Panc1 (cell line): ENCODE measurements around the gene NFKB1. TPM values are rescaled to one million over a fixed set of nuclear protein-coding genes. Genes with fewer than 3 reads are reported as not detected.

Experiments
- ATAC-seq: fragments of 200-7000 bp; cut with Tn5 transposase; 2 replicates; pipeline ENCODE4 v1.9.1; 2020; ENCODE audit warnings: mild to moderate bottlenecking, moderate library complexity
- BruUV-seq: library from RNA; stranded (reverse); fragments of 400-500 nt; replicated peaks from 2 replicates; lab custom pipeline; 2021; lab: Mats Ljungman, UMichigan
- CTCF ChIA-PET: fragments of 300-600 bp; sonication (Branson Sonifier 250); formaldehyde crosslinking; loops from one replicate; lab custom pipeline; 2022; ENCODE audit warnings: antibody characterized with exemption; lab: Charles Lee
- POLR2A ChIA-PET: fragments of 300-600 bp; sonication (Branson Sonifier 250); formaldehyde crosslinking; loops from one replicate; lab custom pipeline; 2022; ENCODE audit warnings: antibody characterized with exemption; lab: Charles Lee
- DNase-seq: peaks from one replicate; pipeline ENCODE4 v3.0.0-alpha.2; 2010; ENCODE audit warnings: low read depth, low spot score
- H3K27ac ChIP-seq: 2 replicates; pipeline ENCODE4 v1.5.1; 2011; ENCODE audit warnings: mild to moderate bottlenecking, low read length, inconsistent platforms
- H3K27me3 ChIP-seq: fragments of 200-500 bp; sonication (Bioruptor generic); 2 replicates; pipeline ENCODE4 v1.6.0; 2014; ENCODE audit warnings: low read length, inconsistent platforms; ENCODE audit not compliant: control insufficient read depth, insufficient read depth
- H3K36me3 ChIP-seq: fragments of 200-500 bp; sonication (Bioruptor generic); 2 replicates; pipeline ENCODE4 v1.5.1; 2014; ENCODE audit warnings: inconsistent platforms, mild to moderate bottlenecking, low read length, moderate library complexity; ENCODE audit not compliant: control insufficient read depth, insufficient read depth
- H3K4me1 ChIP-seq: 2 replicates; pipeline ENCODE4 v1.5.1; 2011; ENCODE audit warnings: inconsistent platforms, mild to moderate bottlenecking, low read length, moderate library complexity; ENCODE audit not compliant: control insufficient read depth, insufficient read depth
- H3K4me3 ChIP-seq, 2 experiments: 2 replicates each; pipeline ENCODE4 v1.5.1; 2011 to 2012; ENCODE audit warnings: low read depth in 2 of 2, low read length in 2 of 2, mild to moderate bottlenecking in 2 of 2, inconsistent platforms in 1 of 2, moderate library complexity in 1 of 2
- H3K9me3 ChIP-seq: fragments of 200-500 bp; sonication (Bioruptor generic); 2 replicates; pipeline ENCODE4 v1.5.1; 2014; ENCODE audit warnings: low read depth, mild to moderate bottlenecking, inconsistent platforms, low read length, moderate library complexity; ENCODE audit not compliant: control insufficient read depth, insufficient read depth
- POLR2AphosphoS5 ChIP-seq: IDR thresholded peaks from 2 replicates; pipeline ENCODE4 v1.6.1; 2012; ENCODE audit warnings: mild to moderate bottlenecking, low read depth, low read length, moderate library complexity
- SIN3A ChIP-seq: IDR thresholded peaks from 2 replicates; pipeline ENCODE4 v1.6.1; 2012; ENCODE audit warnings: low read depth, mild to moderate bottlenecking, low read length, moderate library complexity, borderline replicate concordance; ENCODE audit not compliant: insufficient read depth
- TCF7L2 ChIP-seq: IDR thresholded peaks from 2 replicates; pipeline ENCODE4 v1.6.1; 2011; ENCODE audit warnings: mild to moderate bottlenecking, low read depth, low read length, inconsistent platforms
- in situ Hi-C: cut with HindIII; loops from 2 replicates; pipeline ENCODE4 v1.10.0; 2016; ENCODE audit warnings: low sequenced_read_pairs, low pct_unique_long_range_greater_than_20kb
- intact Hi-C: fragments of 100-400 bp; cut with micrococcal nuclease; formaldehyde crosslinking; loops from one replicate; pipeline ENCODE4 v1.10.0; 2022; ENCODE audit not compliant: unreplicated experiment
- total RNA-seq: library from RNA; stranded (reverse); gene quantifications from one replicate; pipeline ENCODE4 v1.2.1, GENCODE V29; 2021; ENCODE audit not compliant: unreplicated experiment
- TF ChIP-seq, protein P1 (sequence below), 2 experiments: IDR thresholded peaks; 2 replicates each; pipeline ENCODE4 v1.6.1; 2011 to 2012; ENCODE audit warnings: low read depth in 2 of 2, control low read depth in 1 of 2, low read length in 1 of 2, mild to moderate bottlenecking in 1 of 2, moderate library complexity in 1 of 2; ENCODE audit not compliant: insufficient read depth in 1 of 2
- TF ChIP-seq, protein P2 (sequence below): fragments of 450-650 bp; IDR thresholded peaks from 2 replicates; pipeline ENCODE4 v1.5.1; 2017; ENCODE audit warnings: mild to moderate bottlenecking

Gene NFKB1
- total RNA-seq, 1 experiment from 2014 or later: 29.0 TPM

DNA sequence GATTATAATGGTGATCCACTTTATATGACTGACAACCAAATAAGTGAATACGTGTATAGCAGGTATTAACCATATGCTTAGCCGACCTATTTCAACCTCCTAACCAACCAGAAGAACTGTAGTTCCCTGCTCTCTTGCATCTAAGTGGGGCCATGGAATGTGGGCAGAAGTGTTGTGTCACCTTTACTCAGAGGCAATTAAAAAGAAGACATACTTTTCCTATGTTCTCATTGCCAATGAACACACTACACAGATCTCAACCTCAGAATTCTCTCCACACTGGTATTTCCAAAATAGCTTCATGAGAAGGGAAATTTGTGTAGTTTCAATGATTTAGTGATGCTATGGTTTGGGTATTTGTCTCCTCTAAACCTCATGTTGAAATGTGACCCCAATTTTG is 3.2 kb upstream of the NFKB1 start:
- DNase-seq: no peak
- no TSS peak for BruUV-seq
- POLR2A ChIA-PET: no interaction called here
- in situ Hi-C loops: no loop called here
- H3K4me3 ChIP-seq: no peak overlapping the region
- TF ChIP-seq, protein P1, sequence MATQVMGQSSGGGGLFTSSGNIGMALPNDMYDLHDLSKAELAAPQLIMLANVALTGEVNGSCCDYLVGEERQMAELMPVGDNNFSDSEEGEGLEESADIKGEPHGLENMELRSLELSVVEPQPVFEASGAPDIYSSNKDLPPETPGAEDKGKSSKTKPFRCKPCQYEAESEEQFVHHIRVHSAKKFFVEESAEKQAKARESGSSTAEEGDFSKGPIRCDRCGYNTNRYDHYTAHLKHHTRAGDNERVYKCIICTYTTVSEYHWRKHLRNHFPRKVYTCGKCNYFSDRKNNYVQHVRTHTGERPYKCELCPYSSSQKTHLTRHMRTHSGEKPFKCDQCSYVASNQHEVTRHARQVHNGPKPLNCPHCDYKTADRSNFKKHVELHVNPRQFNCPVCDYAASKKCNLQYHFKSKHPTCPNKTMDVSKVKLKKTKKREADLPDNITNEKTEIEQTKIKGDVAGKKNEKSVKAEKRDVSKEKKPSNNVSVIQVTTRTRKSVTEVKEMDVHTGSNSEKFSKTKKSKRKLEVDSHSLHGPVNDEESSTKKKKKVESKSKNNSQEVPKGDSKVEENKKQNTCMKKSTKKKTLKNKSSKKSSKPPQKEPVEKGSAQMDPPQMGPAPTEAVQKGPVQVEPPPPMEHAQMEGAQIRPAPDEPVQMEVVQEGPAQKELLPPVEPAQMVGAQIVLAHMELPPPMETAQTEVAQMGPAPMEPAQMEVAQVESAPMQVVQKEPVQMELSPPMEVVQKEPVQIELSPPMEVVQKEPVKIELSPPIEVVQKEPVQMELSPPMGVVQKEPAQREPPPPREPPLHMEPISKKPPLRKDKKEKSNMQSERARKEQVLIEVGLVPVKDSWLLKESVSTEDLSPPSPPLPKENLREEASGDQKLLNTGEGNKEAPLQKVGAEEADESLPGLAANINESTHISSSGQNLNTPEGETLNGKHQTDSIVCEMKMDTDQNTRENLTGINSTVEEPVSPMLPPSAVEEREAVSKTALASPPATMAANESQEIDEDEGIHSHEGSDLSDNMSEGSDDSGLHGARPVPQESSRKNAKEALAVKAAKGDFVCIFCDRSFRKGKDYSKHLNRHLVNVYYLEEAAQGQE (IDR thresholded peaks at IDR 0.05; ENCODE audit: insufficient read depth in 1 of 2, low read depth in 2 of 2, low read length in 1 of 2): no peak
- no peak for TF ChIP-seq POLR2AphosphoS5
- TF ChIP-seq, protein P2, sequence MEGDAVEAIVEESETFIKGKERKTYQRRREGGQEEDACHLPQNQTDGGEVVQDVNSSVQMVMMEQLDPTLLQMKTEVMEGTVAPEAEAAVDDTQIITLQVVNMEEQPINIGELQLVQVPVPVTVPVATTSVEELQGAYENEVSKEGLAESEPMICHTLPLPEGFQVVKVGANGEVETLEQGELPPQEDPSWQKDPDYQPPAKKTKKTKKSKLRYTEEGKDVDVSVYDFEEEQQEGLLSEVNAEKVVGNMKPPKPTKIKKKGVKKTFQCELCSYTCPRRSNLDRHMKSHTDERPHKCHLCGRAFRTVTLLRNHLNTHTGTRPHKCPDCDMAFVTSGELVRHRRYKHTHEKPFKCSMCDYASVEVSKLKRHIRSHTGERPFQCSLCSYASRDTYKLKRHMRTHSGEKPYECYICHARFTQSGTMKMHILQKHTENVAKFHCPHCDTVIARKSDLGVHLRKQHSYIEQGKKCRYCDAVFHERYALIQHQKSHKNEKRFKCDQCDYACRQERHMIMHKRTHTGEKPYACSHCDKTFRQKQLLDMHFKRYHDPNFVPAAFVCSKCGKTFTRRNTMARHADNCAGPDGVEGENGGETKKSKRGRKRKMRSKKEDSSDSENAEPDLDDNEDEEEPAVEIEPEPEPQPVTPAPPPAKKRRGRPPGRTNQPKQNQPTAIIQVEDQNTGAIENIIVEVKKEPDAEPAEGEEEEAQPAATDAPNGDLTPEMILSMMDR: no peak
- no peak for TF ChIP-seq TCF7L2
- no peak for TF ChIP-seq SIN3A
- H3K4me1 ChIP-seq: peaks cover 3% of the 10 kb centered on the region
- H3K36me3 ChIP-seq: no peaks in the 10 kb centered on the region
- intact Hi-C loops: no loop called here
- H3K9me3 ChIP-seq: no peaks in the 10 kb centered on the region
- no peaks in the 10 kb centered on the region for H3K27me3 ChIP-seq
- no peak for ATAC-seq
- CTCF ChIA-PET: no interaction called here
- H3K27ac ChIP-seq: no peak overlapping the region

DNA sequence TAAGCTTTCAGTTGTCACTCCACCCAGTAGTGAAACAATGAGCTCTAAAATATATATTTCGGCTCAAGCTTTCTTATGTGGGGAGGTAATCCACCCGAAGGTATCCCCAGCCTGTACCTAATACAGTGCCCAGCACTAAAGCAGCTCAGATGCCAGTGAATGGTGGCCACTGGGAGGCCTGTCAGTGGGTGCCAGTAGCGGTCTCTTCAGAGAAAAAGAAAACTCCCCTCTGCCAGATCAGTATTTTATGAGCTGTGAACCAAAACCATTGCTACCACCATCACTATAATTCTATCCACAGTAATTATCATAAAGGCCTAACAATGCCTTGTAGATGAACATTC is 835 bp upstream of the NFKB1 start:
- Histone ChIP-seq H3K36me3 (no peaks in the 10 kb centered on the region), H3K27ac (peak overlapping the region; percentile 71), H3K9me3 (no peaks in the 10 kb centered on the region), H3K4me3 (peak overlapping the region; percentile 56 to 79; a peak in 3 of 4 replicates), H3K27me3 (no peaks in the 10 kb centered on the region), H3K4me1 (peaks cover 12% of the 10 kb centered on the region)
- intact Hi-C loops (no loop called here), in situ Hi-C loops (no loop called here)
- ChIA-PET POLR2A (no interaction called here), CTCF (no interaction called here)
- TF ChIP-seq, protein P2: peak; percentile 18; the same call in 1 of the 2 replicates
- no peak; the same call in 1 of the 2 replicates for TF ChIP-seq POLR2AphosphoS5
- DNase-seq: no peak
- no TSS peak for BruUV-seq
- peak; percentile 42; the same call in 1 of the 2 replicates for ATAC-seq

DNA sequence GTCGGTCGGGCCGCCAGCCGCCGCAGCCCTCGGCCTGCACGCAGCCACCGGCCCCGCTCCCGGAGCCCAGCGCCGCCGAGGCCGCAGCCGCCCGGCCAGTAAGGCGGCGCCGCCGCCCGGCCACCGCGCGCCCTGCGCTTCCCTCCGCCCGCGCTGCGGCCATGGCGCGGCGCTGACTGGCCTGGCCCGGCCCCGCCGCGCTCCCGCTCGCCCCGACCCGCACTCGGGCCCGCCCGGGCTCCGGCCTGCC is 213 bp downstream of the NFKB1 start:
- ChIA-PET POLR2A (no interaction called here), CTCF (no interaction called here)
- Histone ChIP-seq H3K36me3 (no peaks in the 10 kb centered on the region), H3K27me3 (no peaks in the 10 kb centered on the region), H3K27ac (peak overlapping the region; percentile 86; the same call in 1 of the 2 replicates), H3K4me1 (peaks cover 16% of the 10 kb centered on the region), H3K9me3 (no peaks in the 10 kb centered on the region), H3K4me3 (peak overlapping the region; percentile 79 to 92)
- ATAC-seq (peak; percentile 78), DNase-seq (no peak)
- intact Hi-C loops (no loop called here), in situ Hi-C loops (no loop called here)
- TF ChIP-seq, protein P2: peak; percentile 27; the same call in 1 of the 2 replicates
- TF ChIP-seq, protein P1 (IDR thresholded peaks at IDR 0.05; ENCODE audit: insufficient read depth in 1 of 2, low read depth in 2 of 2, low read length in 1 of 2): no peak
- BruUV-seq: no TSS peak
